GM12873 (cell line): ENCODE results near the gene SERTAD3.

Experiments
- TF ChIP-seq, protein P1 (sequence below): IDR thresholded peaks from 2 replicates; pipeline ENCODE4 v1.5.1; 2012; ENCODE audit warnings: low read depth, mild to moderate bottlenecking, moderate library complexity, low read length, control low read depth; ENCODE audit not compliant: insufficient read depth; ENCODE audit errors: missing control alignments

Gene SERTAD3

DNA sequence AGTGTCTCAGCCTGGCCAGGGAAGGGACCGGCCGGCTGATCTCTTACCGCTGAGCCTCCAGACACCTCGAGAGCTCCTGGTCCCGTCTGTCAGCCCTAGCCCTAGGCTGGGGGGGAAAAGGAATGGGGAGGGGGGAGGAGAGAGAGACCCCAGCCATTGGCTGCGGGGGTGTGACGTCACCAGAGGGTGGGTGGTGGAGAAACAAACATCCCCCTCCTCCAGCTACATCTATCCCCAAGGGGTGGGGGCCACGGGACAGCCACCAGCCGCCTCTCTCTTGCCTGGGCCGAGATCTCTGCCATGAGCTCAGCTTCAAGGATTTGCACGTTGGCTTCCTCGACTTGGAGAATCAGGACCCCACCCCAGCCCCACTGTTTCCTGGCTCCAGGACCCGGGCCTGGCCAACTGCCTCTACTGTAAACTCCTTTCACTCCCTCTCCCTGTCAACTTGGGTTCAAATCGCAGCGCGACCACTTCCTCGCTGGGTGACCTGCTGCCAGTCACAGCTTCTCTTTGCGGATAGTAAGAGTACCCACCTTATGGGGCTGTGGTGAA is 30.8 kb downstream of the SERTAD3 start, which contains the start of gene PRX:
Gene PRX (minus strand): TSS at position 88 of the 555 bp plus-strand sequence. CDS start 5,446 bp downstream, outside the sequence.
- TF ChIP-seq, protein P1, sequence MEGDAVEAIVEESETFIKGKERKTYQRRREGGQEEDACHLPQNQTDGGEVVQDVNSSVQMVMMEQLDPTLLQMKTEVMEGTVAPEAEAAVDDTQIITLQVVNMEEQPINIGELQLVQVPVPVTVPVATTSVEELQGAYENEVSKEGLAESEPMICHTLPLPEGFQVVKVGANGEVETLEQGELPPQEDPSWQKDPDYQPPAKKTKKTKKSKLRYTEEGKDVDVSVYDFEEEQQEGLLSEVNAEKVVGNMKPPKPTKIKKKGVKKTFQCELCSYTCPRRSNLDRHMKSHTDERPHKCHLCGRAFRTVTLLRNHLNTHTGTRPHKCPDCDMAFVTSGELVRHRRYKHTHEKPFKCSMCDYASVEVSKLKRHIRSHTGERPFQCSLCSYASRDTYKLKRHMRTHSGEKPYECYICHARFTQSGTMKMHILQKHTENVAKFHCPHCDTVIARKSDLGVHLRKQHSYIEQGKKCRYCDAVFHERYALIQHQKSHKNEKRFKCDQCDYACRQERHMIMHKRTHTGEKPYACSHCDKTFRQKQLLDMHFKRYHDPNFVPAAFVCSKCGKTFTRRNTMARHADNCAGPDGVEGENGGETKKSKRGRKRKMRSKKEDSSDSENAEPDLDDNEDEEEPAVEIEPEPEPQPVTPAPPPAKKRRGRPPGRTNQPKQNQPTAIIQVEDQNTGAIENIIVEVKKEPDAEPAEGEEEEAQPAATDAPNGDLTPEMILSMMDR = no peak

DNA sequence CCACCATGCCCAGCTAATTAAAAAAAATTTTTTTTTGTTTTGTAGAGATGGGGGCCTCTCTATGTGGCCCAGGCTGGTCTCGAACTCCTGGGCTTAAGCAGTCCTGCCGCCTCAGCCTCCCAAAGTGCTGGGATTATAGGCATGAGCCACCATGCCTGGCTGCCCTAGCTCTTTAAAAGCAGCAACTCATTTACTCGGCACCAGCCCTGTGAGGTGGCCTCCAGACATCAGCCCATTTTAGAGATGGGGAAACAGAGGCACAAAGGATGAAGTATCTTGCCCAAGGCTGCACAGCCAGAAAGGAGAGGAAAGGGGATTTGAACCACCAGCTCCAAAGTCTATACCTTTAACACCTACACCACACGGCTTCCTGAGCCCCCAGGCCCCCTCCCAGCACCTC is 31.3 kb downstream of the SERTAD3 start:
- TF ChIP-seq, protein P1 = no peak

DNA sequence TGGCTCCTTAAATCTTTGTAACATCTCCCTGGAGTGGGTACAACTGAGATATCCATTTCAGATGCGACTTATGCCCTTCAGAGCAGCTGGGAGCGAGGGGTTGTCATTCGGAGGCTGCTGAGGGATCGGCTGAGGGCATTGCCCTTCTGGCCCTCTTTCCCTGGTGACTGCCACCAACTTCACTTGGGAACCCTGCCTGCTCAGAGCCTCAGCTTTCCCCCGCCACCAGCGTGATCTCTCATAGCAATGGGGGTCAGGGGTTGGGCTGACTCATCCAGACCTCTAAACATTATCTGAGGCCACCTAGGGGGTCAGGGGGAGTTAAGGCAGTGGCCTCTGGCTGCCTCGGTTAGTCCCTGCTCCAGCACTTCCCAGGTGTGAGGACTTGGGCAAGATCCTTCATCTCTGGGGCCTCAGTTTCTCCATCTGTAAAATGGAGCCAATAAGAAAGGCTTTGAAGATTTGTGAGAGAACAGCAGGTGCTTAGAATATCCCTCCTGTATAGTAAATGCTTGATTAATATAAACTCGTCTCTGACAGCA is 32.1 kb downstream of the SERTAD3 start:
- TF ChIP-seq, protein P1 = no peak

DNA sequence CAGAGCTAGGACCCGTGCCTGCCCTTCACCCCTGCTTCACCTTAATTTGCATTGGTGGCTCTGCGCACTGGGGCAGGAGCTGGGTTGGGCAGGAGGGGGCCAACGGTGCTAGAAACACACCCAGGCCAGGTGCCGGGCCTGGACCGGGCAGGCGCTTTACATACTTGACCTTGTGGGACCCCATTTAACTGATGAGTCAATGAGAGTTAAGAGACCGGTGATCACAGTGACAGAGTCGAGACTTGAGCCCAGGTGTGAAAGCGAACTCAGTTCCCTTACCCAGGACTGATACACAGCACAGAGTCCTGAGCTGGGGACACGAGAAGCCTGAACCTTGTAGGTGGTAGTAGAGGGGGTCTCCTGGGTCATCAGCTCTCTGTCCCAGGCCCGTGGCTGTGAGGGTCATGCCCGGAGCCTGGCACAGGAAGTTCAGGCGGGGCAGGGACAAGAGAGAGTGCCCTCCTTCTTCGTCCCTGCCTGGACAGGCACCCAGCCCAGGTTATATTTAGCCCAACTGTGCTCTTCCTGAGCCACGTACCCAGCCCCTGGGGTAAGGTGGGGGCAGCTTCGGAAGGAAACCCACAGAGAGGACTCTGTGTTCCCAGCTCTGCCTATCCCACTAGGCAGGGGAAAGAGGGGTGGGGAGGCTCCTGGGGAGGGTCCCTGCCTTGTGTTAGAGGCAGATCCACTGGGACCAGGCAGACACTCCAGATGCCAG is 32.9 kb downstream of the SERTAD3 start:
- TF ChIP-seq, protein P1 = no peak

DNA sequence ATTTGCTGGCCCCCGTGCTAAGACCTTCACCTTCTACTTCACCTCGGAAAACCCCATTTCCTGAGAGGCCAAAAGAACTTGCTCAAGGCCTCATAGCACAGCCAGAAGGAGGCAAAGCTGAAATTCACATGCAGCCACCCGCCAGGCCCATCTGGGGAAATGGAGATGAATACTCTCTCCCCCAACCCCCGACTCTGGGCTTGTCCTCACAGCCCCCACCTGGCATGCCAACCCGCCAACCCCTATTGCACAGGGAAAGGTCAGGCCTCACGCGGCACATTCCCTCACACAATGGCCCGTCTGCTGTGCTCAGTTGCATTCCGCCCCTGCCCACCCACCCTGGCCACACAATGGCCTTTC is 34.1 kb downstream of the SERTAD3 start:
- TF ChIP-seq, protein P1 = no peak

DNA sequence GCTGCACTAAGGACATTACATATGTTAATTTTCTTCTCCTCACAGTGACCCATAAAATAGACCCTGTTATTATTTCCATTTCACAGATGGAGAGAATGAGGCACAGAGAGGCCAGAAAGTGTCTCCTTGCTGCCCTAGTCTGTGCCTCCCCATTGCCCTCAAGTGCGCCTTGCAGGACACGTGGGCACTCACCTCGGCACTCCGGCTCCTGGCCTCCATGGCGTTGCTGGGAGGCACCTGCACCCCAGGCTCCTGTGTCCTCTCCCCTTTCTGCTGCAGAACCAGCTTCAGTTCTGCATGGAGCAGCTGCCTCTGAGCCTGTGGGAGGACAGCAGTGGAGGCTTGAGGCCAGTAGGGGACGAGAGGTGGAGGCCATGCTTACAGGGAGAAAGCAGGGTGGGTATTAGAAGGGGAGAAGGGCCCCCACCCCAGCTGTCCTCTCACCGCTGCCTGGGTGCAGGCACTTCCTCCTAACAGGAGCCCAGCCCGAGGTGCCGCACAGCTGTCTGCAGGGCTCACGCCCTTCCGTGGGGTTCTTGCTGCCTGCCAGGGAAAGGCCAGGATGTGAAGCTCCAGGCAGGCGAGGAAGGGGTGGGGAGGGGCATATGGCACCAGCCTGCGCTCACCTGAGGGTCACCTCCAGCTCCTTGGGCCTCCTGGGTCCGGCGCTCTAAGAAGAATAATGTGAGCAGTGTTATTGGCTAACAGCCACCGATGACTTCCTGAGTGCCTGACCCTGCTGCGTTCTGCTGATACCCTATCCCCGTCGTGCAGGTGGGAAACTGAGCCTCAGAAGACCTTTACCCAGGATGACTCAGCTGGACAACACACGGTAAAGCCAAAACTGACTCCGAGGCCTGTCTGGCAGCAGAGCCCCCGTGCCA is 36.2 kb downstream of the SERTAD3 start:
- TF ChIP-seq, protein P1 = no peak
